ENCODE measurements around the gene ARID1A. TPM values are rescaled to one million over a fixed set of nuclear protein-coding genes. Genes with fewer than 3 reads are reported as not detected.

Gene ARID1A
- total RNA-seq, 1 experiment from 2014 or later, result 120 TPM

GRCh38 chr1:26792924-26793323, 97.1 kb downstream of the ARID1A start:
- Histone ChIP-seq H3K4me3 (ENCODE audit: low read depth, low read length, poor library complexity, severe bottlenecking) (no peak overlapping the region), H3K4me1 (ENCODE audit: insufficient read depth, low read length, poor library complexity, severe bottlenecking) (peaks cover 4% of the 10 kb centered on the region), H3K27me3 (replicated peaks; ENCODE audit: insufficient read depth, low read depth, low read length, poor library complexity) (no peaks in the 10 kb centered on the region), H3K9me3 (ENCODE audit: low read depth, low read length, poor library complexity, severe bottlenecking) (no peaks in the 10 kb centered on the region), H3K36me3 (ENCODE audit: insufficient read depth, low read length, poor library complexity, severe bottlenecking) (no peaks in the 10 kb centered on the region), H3K27ac (ENCODE audit: low read depth, low read length, poor library complexity, severe bottlenecking) (no peak overlapping the region)
- TF ChIP-seq EZH2 (IDR thresholded peaks at IDR 0.05; ENCODE audit: borderline replicate concordance, low read depth, low read length, poor library complexity, severe bottlenecking), result no peak
- TF ChIP-seq, protein P1, sequence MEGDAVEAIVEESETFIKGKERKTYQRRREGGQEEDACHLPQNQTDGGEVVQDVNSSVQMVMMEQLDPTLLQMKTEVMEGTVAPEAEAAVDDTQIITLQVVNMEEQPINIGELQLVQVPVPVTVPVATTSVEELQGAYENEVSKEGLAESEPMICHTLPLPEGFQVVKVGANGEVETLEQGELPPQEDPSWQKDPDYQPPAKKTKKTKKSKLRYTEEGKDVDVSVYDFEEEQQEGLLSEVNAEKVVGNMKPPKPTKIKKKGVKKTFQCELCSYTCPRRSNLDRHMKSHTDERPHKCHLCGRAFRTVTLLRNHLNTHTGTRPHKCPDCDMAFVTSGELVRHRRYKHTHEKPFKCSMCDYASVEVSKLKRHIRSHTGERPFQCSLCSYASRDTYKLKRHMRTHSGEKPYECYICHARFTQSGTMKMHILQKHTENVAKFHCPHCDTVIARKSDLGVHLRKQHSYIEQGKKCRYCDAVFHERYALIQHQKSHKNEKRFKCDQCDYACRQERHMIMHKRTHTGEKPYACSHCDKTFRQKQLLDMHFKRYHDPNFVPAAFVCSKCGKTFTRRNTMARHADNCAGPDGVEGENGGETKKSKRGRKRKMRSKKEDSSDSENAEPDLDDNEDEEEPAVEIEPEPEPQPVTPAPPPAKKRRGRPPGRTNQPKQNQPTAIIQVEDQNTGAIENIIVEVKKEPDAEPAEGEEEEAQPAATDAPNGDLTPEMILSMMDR (conservative IDR thresholded peaks at IDR 0.05; ENCODE audit: low read depth, low read length), result no peak
- intact Hi-C loops (cut with micrococcal nuclease; ENCODE audit: unreplicated experiment), result no loop called here
- ChIA-PET CTCF (no interaction called here), POLR2A (ENCODE audit: low non-redundant PET) (no interaction called here)
- no TSS peak for BruUV-seq (replicated peaks)
- DNase-seq (ENCODE audit: low spot score), result no peak

DNA sequence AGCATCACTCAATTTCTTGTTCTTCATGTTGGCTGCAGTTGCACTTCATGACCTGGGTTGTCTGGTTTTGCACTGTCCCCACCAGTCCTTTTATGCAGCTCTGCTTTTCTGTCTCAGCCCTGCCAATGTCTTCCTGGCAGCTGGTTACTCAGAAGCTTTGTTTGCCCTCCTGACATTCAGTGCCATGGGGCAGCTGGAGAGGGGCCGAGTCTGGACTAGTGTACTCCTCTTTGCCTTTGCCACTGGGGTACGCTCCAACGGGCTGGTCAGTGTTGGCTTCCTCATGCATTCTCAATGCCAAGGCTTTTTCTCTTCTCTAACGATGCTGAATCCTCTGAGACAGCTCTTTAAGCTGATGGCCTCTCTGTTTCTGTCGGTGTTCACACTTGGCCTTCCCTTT, 98.6 kb downstream of the ARID1A start:
- no peaks in the 10 kb centered on the region for H3K9me3 ChIP-seq (ENCODE audit: low read depth, low read length, poor library complexity, severe bottlenecking)
- intact Hi-C loops (cut with micrococcal nuclease; ENCODE audit: unreplicated experiment), result no loop called here
- TF ChIP-seq EZH2 (IDR thresholded peaks at IDR 0.05; ENCODE audit: borderline replicate concordance, low read depth, low read length, poor library complexity, severe bottlenecking), result no peak
- TF ChIP-seq, protein P1 (conservative IDR thresholded peaks at IDR 0.05; ENCODE audit: low read depth, low read length), result no peak
- BruUV-seq (replicated peaks), result no TSS peak
- H3K27ac ChIP-seq (ENCODE audit: low read depth, low read length, poor library complexity, severe bottlenecking), result no peak overlapping the region
- no peaks in the 10 kb centered on the region for H3K27me3 ChIP-seq (replicated peaks; ENCODE audit: insufficient read depth, low read depth, low read length, poor library complexity)
- ChIA-PET CTCF (no interaction called here), POLR2A (ENCODE audit: low non-redundant PET) (interaction anchor here (0.6 kb wide), 1 partner anchor 85 kb away, joined by 17 read pairs; no protein-coding TSS in a partner anchor)
- peaks cover under 1% of the 10 kb centered on the region for H3K4me1 ChIP-seq (ENCODE audit: insufficient read depth, low read length, poor library complexity, severe bottlenecking)
- no peak overlapping the region for H3K4me3 ChIP-seq (ENCODE audit: low read depth, low read length, poor library complexity, severe bottlenecking)
- DNase-seq (ENCODE audit: low spot score), result no peak
- H3K36me3 ChIP-seq (ENCODE audit: insufficient read depth, low read length, poor library complexity, severe bottlenecking), result no peaks in the 10 kb centered on the region

GRCh38 chr1:26797627-26798026, 101.8 kb downstream of the ARID1A start:
- Histone ChIP-seq H3K36me3 (ENCODE audit: insufficient read depth, low read length, poor library complexity, severe bottlenecking) (no peaks in the 10 kb centered on the region), H3K4me3 (ENCODE audit: low read depth, low read length, poor library complexity, severe bottlenecking) (no peak overlapping the region), H3K4me1 (ENCODE audit: insufficient read depth, low read length, poor library complexity, severe bottlenecking) (peaks cover 12% of the 10 kb centered on the region), H3K27ac (ENCODE audit: low read depth, low read length, poor library complexity, severe bottlenecking) (no peak overlapping the region), H3K27me3 (replicated peaks; ENCODE audit: insufficient read depth, low read depth, low read length, poor library complexity) (no peaks in the 10 kb centered on the region), H3K9me3 (ENCODE audit: low read depth, low read length, poor library complexity, severe bottlenecking) (no peaks in the 10 kb centered on the region)
- CTCF ChIA-PET, result no interaction called here
- intact Hi-C loops (cut with micrococcal nuclease; ENCODE audit: unreplicated experiment), result no loop called here
- DNase-seq (ENCODE audit: low spot score), result no peak
- no peak for TF ChIP-seq EZH2 (IDR thresholded peaks at IDR 0.05; ENCODE audit: borderline replicate concordance, low read depth, low read length, poor library complexity, severe bottlenecking)
- TF ChIP-seq, protein P1 (conservative IDR thresholded peaks at IDR 0.05; ENCODE audit: low read depth, low read length), result no peak
- no TSS peak for BruUV-seq (replicated peaks)
- POLR2A ChIA-PET (ENCODE audit: low non-redundant PET), result no interaction called here

All from A673 (cell line).